A673 (cell line): ENCODE data around the gene NOMO2. TPM values are rescaled to one million over a fixed set of nuclear protein-coding genes. Genes with fewer than 3 reads are reported as not detected.
A peak's percentile ranks its signal among the peaks of the same experiment; 100 is the strongest.
"Not testable (repeated sequence)": the region's sequence is repeated elsewhere in the genome, so short reads cannot be mapped to it uniquely, and the experiment has no call there.

Experiments
- Bru-seq: library from RNA; stranded (reverse); fragments of 400-500 nt; gene quantifications from one replicate; lab custom pipeline; 2021; lab: Mats Ljungman, UMichigan
- BruChase-seq, 2 experiments: library from RNA; stranded (reverse); fragments of 400-500 nt; gene quantifications; one replicate each; lab custom pipeline; 2021; lab: Mats Ljungman, UMichigan
- BruUV-seq: library from RNA; stranded (reverse); fragments of 400-500 nt; replicated peaks from 2 replicates; lab custom pipeline; 2021; lab: Mats Ljungman, UMichigan
- CTCF ChIA-PET: fragments of 300-600 bp; sonication (Branson Sonifier 250); formaldehyde crosslinking; loops from one replicate; lab custom pipeline; 2022; ENCODE audit warnings: antibody characterized with exemption; lab: Charles Lee
- POLR2A ChIA-PET: fragments of 300-600 bp; sonication (Branson Sonifier 250); formaldehyde crosslinking; loops from one replicate; lab custom pipeline; 2022; ENCODE audit warnings: antibody characterized with exemption; ENCODE audit not compliant: low non-redundant PET; lab: Charles Lee
- DNase-seq: peaks from one replicate; pipeline ENCODE4 v3.0.0-alpha.2; 2015; ENCODE audit warnings: low spot score
- H3K27ac ChIP-seq: fragments of 200-600 bp; sonication (generic); 2 replicates; pipeline ENCODE4 v1.5.1; 2016; ENCODE audit warnings: mixed run types, low read depth, mild to moderate bottlenecking, mixed read lengths, antibody characterized with exemption, low read length; ENCODE audit not compliant: poor library complexity, severe bottlenecking
- H3K27me3 ChIP-seq: fragments of 200-600 bp; sonication (generic); replicated peaks from 2 replicates; pipeline ENCODE4 v1.6.1; 2017; ENCODE audit warnings: mixed run types, low read depth, mild to moderate bottlenecking, mixed read lengths, antibody characterized with exemption, low read length; ENCODE audit not compliant: insufficient read depth, poor library complexity
- H3K36me3 ChIP-seq: fragments of 200-600 bp; sonication (generic); 2 replicates; pipeline ENCODE4 v1.6.1; 2016; ENCODE audit warnings: mixed run types, mild to moderate bottlenecking, mixed read lengths, antibody characterized with exemption, low read length; ENCODE audit not compliant: insufficient read depth, poor library complexity, severe bottlenecking
- H3K4me1 ChIP-seq: fragments of 200-600 bp; sonication (generic); 2 replicates; pipeline ENCODE4 v1.6.1; 2017; ENCODE audit warnings: mixed run types, mild to moderate bottlenecking, mixed read lengths, antibody characterized with exemption, low read length; ENCODE audit not compliant: insufficient read depth, poor library complexity, severe bottlenecking
- H3K4me3 ChIP-seq: fragments of 200-600 bp; sonication (generic); 2 replicates; pipeline ENCODE4 v1.5.1; 2016; ENCODE audit warnings: low read depth, mixed run types, mild to moderate bottlenecking, mixed read lengths, low read length; ENCODE audit not compliant: poor library complexity, severe bottlenecking
- H3K9me3 ChIP-seq: fragments of 200-600 bp; sonication (generic); 2 replicates; pipeline ENCODE4 v1.6.1; 2016; ENCODE audit warnings: mixed run types, low read depth, mild to moderate bottlenecking, mixed read lengths, antibody characterized with exemption, low read length; ENCODE audit not compliant: poor library complexity, severe bottlenecking
- intact Hi-C: fragments of 100-400 bp; cut with micrococcal nuclease; formaldehyde crosslinking; loops from one replicate; pipeline ENCODE4 v1.10.0; 2022; ENCODE audit not compliant: unreplicated experiment
- long read RNA-seq: library from polyadenylated mRNA; stranded (forward); transcript quantifications from one replicate; pipeline ENCODE4 v2.0.0, GENCODE V29; 2022
- total RNA-seq: library from RNA; stranded (reverse); gene quantifications from 2 replicates; pipeline ENCODE4 v1.2.3, GENCODE V29; 2021

NOMO2 gene
- total RNA-seq (115 and 116 TPM in 2 replicates), Bru-seq, nascent RNA (percentile 46 among the genes with signal in this experiment), BruChase-seq, experiment 1, labeled RNA remaining after a 2-hour chase (percentile 50 among the genes with signal in this experiment), BruChase-seq, experiment 2, labeled RNA remaining after a 6-hour chase (percentile 56 among the genes with signal in this experiment)
- long read RNA-seq, full-length matches to known transcripts, result 233 of 273 reads
- long read RNA-seq, partial matches to known transcripts, result 23 of 273 reads
- long read RNA-seq, other reads (novel, unspliced or antisense), result 17 of 273 reads

GRCh38 chr16:18561727-18562314, at the start of gene NOMO2:
NOMO2 (minus strand) TSS chr16:18562097; CDS start chr16:18562040, 57 bp downstream.
- H3K27ac ChIP-seq, H3K36me3 ChIP-seq, H3K9me3 ChIP-seq, CTCF ChIA-PET, H3K4me1 ChIP-seq, DNase-seq, H3K27me3 ChIP-seq, BruUV-seq, intact Hi-C loops, POLR2A ChIA-PET: not testable (repeated sequence)
- peak within 1 kb of the TSS; percentile 44 for H3K4me3 ChIP-seq

- DNase-seq, H3K4me3 ChIP-seq, H3K9me3 ChIP-seq, H3K36me3 ChIP-seq, H3K27me3 ChIP-seq, H3K4me1 ChIP-seq, POLR2A ChIA-PET, H3K27ac ChIP-seq, CTCF ChIA-PET, BruUV-seq, intact Hi-C loops: not testable (repeated sequence)
These were observed 48.4 kb upstream of the NOMO2 start for GRCh38 chr16:18610147-18610803.

DNA sequence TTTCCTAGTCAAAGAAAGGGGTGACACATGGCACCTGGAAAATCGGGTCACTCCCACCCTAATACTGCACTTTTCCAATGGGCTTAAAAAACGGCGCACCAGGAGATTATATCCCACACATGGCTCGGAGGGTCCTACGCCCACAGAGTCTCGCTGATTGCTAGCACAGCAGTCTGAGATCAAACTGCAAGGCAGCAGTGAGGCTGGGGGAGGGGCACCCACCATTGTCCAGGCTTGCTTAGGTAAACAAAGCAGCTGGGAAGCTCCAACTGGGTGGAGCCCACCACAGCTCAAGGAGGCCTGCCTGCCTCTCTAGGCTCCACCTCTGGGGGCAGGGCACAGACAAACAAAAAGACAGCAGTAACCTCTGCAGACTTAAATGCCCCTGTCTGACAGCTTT, 46.4 kb upstream of the NOMO2 start:
- POLR2A ChIA-PET, H3K27ac ChIP-seq, CTCF ChIA-PET, H3K36me3 ChIP-seq, intact Hi-C loops, DNase-seq, H3K4me3 ChIP-seq, H3K4me1 ChIP-seq, H3K9me3 ChIP-seq, H3K27me3 ChIP-seq, BruUV-seq: not testable (repeated sequence)

DNA sequence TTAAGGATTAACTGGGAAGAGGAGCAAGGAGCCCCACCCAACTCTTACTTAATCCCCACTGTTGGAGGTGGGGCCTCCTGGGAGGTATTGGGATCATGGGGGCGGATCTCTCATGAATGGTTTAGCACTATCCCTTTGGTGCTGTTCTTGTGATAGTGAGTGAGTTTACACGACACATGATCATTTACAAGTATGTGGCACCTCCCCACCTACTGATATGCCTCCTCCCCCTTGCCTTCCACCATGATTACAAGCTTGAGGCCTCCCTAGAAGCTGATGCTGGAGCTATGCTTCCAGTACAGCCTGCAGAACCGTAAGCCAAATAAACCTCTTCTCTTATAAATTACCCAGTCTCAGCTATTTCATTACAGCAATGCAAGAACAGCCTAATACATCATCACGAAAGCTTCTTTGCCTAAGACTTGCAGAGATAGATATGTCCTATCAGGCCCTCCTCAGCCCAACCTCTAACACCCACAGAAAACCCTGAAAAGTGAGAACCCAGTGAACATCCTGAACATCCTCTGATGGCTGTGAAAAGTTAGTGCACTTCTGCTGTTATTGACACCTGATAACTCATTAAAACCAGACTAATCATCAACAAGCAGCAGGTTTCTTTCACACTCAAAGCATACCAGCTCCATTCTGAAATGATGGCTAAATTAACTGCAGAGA, 41.8 kb upstream of the NOMO2 start:
- CTCF ChIA-PET, H3K27me3 ChIP-seq, H3K4me1 ChIP-seq, H3K9me3 ChIP-seq, H3K36me3 ChIP-seq, DNase-seq, intact Hi-C loops, H3K4me3 ChIP-seq, BruUV-seq, H3K27ac ChIP-seq, POLR2A ChIA-PET: not testable (repeated sequence)

DNA sequence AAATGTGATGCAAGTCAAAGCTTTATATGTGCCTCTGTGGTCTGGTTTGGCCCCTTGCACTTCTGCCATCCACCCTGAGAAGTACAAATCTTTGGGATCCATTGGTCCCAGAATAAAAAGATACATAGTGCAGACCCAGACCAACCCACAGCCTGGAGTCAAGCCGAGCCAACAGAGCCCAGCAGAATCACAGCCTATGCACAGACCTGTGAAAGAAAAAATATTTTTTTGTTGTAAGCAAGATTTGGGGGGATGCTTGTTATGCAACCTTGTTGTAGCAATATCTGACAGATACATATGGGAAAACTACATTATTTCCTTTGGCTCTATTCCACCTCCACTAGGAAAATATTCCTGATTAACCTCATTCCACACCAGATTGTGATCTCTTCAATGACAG, 36.7 kb upstream of the NOMO2 start:
- H3K27ac ChIP-seq, CTCF ChIA-PET, intact Hi-C loops, H3K4me1 ChIP-seq, POLR2A ChIA-PET, BruUV-seq, H3K36me3 ChIP-seq, H3K4me3 ChIP-seq, H3K9me3 ChIP-seq, H3K27me3 ChIP-seq, DNase-seq: not testable (repeated sequence)

GRCh38 chr16:18597734-18598133, 35.8 kb upstream of the NOMO2 start:
- POLR2A ChIA-PET, BruUV-seq: not testable (repeated sequence)

DNA sequence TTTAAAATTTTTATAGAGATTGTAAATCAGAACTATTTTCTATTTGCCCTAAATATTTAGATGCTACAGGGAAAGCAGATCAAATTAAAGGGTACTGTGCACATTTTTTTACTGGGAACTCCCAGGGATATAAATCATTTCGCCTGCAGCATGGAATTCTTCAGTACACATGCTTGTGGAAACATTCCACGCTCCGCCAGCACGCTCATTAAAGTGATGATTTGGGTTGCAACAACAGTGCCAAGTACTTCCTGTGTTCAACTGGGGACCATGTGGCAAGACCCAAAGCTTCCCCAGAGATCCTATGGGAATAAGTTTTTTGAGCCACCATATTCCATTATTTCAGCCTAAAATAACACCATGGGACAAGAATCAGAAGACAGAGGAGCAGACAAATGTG, 35.4 kb upstream of the NOMO2 start:
- BruUV-seq, intact Hi-C loops: not testable (repeated sequence)

More at GRCh38 chr16:18597734-18598133, 35.8 kb upstream of the NOMO2 start:
- H3K27ac ChIP-seq, DNase-seq, intact Hi-C loops, CTCF ChIA-PET, H3K9me3 ChIP-seq, H3K4me3 ChIP-seq, H3K36me3 ChIP-seq, H3K4me1 ChIP-seq, H3K27me3 ChIP-seq: not testable (repeated sequence)

More for the DNA sequence above, 35.4 kb upstream of the NOMO2 start:
- CTCF ChIA-PET, H3K36me3 ChIP-seq, H3K9me3 ChIP-seq, H3K27me3 ChIP-seq, H3K27ac ChIP-seq, POLR2A ChIA-PET, H3K4me3 ChIP-seq, H3K4me1 ChIP-seq: not testable (repeated sequence)
- peak; percentile 12 for DNase-seq
